OCI-LY7 (cell line): ENCODE results near the gene AGMAT.

Experiments
- EZH2phosphoT487 ChIP-seq: fragments of 200-600 bp; sonication (generic); IDR thresholded peaks from 2 replicates; pipeline ENCODE4 v1.6.1; 2018; ENCODE audit warnings: low read depth, borderline replicate concordance, mild to moderate bottlenecking, mixed run types, antibody characterized with exemption, low read length, moderate library complexity, mixed read lengths
- TF ChIP-seq, protein P1 (sequence below): fragments of 200-600 bp; sonication (generic); conservative IDR thresholded peaks from 2 replicates; pipeline ENCODE4 v1.5.1; 2014; ENCODE audit warnings: mild to moderate bottlenecking, antibody characterized with exemption, low read length, moderate library complexity, mixed read lengths

GRCh38 chr1:15575549-15576150 lies 9.2 kb downstream of the AGMAT start:
- TF ChIP-seq, protein P1, sequence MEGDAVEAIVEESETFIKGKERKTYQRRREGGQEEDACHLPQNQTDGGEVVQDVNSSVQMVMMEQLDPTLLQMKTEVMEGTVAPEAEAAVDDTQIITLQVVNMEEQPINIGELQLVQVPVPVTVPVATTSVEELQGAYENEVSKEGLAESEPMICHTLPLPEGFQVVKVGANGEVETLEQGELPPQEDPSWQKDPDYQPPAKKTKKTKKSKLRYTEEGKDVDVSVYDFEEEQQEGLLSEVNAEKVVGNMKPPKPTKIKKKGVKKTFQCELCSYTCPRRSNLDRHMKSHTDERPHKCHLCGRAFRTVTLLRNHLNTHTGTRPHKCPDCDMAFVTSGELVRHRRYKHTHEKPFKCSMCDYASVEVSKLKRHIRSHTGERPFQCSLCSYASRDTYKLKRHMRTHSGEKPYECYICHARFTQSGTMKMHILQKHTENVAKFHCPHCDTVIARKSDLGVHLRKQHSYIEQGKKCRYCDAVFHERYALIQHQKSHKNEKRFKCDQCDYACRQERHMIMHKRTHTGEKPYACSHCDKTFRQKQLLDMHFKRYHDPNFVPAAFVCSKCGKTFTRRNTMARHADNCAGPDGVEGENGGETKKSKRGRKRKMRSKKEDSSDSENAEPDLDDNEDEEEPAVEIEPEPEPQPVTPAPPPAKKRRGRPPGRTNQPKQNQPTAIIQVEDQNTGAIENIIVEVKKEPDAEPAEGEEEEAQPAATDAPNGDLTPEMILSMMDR: no peak
- no peak for TF ChIP-seq EZH2phosphoT487
